NCI-H748 (cell line): Measurements from ENCODE around the gene IFITM2.
"Not testable (repeated sequence)": the region's sequence is repeated elsewhere in the genome, so short reads cannot be mapped to it uniquely, and the experiment has no call there.

Experiments used
- DNase-seq: peaks from one replicate; lab custom pipeline; 2025; ENCODE audit not compliant: unreplicated experiment; lab: John Stamatoyannopoulos, UW

IFITM2 gene

GRCh38 chr11:324593-325517, 17.2 kb downstream of the IFITM2 start:
- not testable (repeated sequence) for DNase-seq

- DNase-seq = no peak
Measured at GRCh38 chr11:325796-326591, 18.4 kb downstream of the IFITM2 start.

GRCh38 chr11:326592-326841, 18.9 kb downstream of the IFITM2 start:
- DNase-seq = no peak

- DNase-seq = no peak
Measured at GRCh38 chr11:326842-327580, 19.4 kb downstream of the IFITM2 start.

GRCh38 chr11:327581-327923, 19.9 kb downstream of the IFITM2 start:
- DNase-seq = no peak

- no peak for DNase-seq
Measured at GRCh38 chr11:328012-328411, 20.4 kb downstream of the IFITM2 start.

GRCh38 chr11:328516-329100, 21.0 kb downstream of the IFITM2 start:
- DNase-seq = not testable (repeated sequence)

- no peak for DNase-seq
Measured at GRCh38 chr11:329886-330253, 22.3 kb downstream of the IFITM2 start.

GRCh38 chr11:330307-330693, 22.7 kb downstream of the IFITM2 start:
- DNase-seq = no peak

- no peak for DNase-seq
Measured at GRCh38 chr11:330694-331357, 23.2 kb downstream of the IFITM2 start.

GRCh38 chr11:331358-332060, 23.9 kb downstream of the IFITM2 start:
- DNase-seq = no peak

GRCh38 chr11:332651-333480, 25.2 kb downstream of the IFITM2 start:
- no peak for DNase-seq

- DNase-seq = not testable (repeated sequence)
Measured at GRCh38 chr11:333616-334263, 26.1 kb downstream of the IFITM2 start.

- peak; percentile 67 for DNase-seq
Measured at GRCh38 chr11:334264-334994, 26.8 kb downstream of the IFITM2 start.

- DNase-seq = no peak
Measured at GRCh38 chr11:335779-336658, 28.4 kb downstream of the IFITM2 start.

GRCh38 chr11:336659-337198, 29.1 kb downstream of the IFITM2 start:
- no peak for DNase-seq

GRCh38 chr11:337711-338110, 30.1 kb downstream of the IFITM2 start:
- no peak for DNase-seq
